Smooth muscle cell of bladder (primary cell): ENCODE measurements around the gene CRTC1. TPM values are rescaled to one million over a fixed set of nuclear protein-coding genes. Genes with fewer than 3 reads are reported as not detected.

Experiments
- total RNA-seq: library from RNA; depleted of rRNA; stranded (reverse); fragments of >200 nt; gene quantifications from 2 replicates; pipeline ENCODE4 v1.2.3, GENCODE V29; 2014

The CRTC1 gene
- total RNA-seq: 1.6 and 2.8 TPM in 2 replicates

GRCh38 chr19:18683109-18683957 lies at the start of gene CRTC1:
CRTC1 (plus strand) TSS chr19:18683680; CDS start chr19:18683703, 23 bp downstream.

GRCh38 chr19:18636969-18637629 lies 46.4 kb upstream of the CRTC1 start, which contains the start of gene KLHL26:
KLHL26 (plus strand) TSS chr19:18637028; CDS start chr19:18637055, 27 bp downstream.

GRCh38 chr19:18790566-18791314 lies 107.3 kb downstream of the CRTC1 start, which contains the start of gene COMP:
COMP (minus strand) TSS chr19:18791305; CDS start chr19:18791269, 36 bp downstream.

GRCh38 chr19:18831524-18832305 lies 148.2 kb downstream of the CRTC1 start, which contains the start of gene UPF1:
UPF1 (plus strand) TSS chr19:18831959; CDS start chr19:18832210, 251 bp downstream.

Other genes with a start within 250 kb of the CRTC1 start
- gene ISYNA1, start 245.5 kb upstream of the CRTC1 start, total RNA-seq: 9.2 and 23.0 TPM in 2 replicates
- gene ELL, start 161.6 kb upstream of the CRTC1 start, total RNA-seq: 17.8 and 20.9 TPM in 2 replicates
- gene FKBP8, start 140.1 kb upstream of the CRTC1 start, total RNA-seq: 256 and 265 TPM in 2 replicates
- gene KXD1, start 125.8 kb upstream of the CRTC1 start, total RNA-seq: 54.0 and 65.1 TPM in 2 replicates
- gene UBA52, start 111.8 kb upstream of the CRTC1 start, total RNA-seq: 1,243 and 1,519 TPM in 2 replicates
- 39.9 and 44.1 TPM in 2 replicates for gene REX1BD, start 94.9 kb upstream of the CRTC1 start, total RNA-seq
- gene CRLF1, start 76.9 kb upstream of the CRTC1 start, total RNA-seq: 28.7 and 60.3 TPM in 2 replicates
- 1.00 and 2.3 TPM in 2 replicates for gene TMEM59L, start 70.8 kb upstream of the CRTC1 start, total RNA-seq
- 3.1 and 3.7 TPM in 2 replicates for gene KLHL26, start 46.7 kb upstream of the CRTC1 start, total RNA-seq
- gene COMP, start 107.6 kb downstream of the CRTC1 start, total RNA-seq: 1.3 and 5.7 TPM in 2 replicates
- 41.5 and 54.9 TPM in 2 replicates for gene UPF1, start 148.3 kb downstream of the CRTC1 start, total RNA-seq
- 0.85 and 2.7 TPM in 2 replicates for gene CERS1, start 212.5 kb downstream of the CRTC1 start, total RNA-seq
- gene COPE, start 235.7 kb downstream of the CRTC1 start, total RNA-seq: 167 and 229 TPM in 2 replicates
- gene DDX49, start 236.0 kb downstream of the CRTC1 start, total RNA-seq: 56.9 and 80.1 TPM in 2 replicates